Inferior parietal cortex (tissue), 1 donor: ENCODE measurements around the gene PRSS33.

ENCODE experiments used
- DNase-seq: peaks from one replicate; pipeline ENCODE4 v3.0.0-alpha.2; 2016; ENCODE audit errors: extremely low spot score

Gene PRSS33

DNA sequence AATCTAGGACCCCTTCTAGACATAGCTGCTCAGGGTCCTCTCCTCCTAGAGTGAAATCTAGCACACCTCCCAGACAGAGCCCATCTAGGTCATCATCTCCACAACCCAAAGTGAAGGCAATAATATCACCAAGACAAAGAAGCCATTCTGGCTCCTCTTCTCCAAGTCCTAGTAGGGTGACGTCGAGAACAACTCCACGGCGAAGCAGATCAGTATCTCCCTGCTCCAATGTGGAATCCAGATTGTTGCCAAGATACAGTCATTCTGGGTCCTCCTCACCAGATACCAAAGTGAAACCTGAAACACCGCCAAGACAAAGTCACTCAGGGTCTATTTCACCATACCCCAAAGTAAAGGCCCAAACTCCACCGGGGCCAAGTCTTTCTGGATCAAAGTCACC, 24.2 kb downstream of the PRSS33 start:
- DNase-seq, result no peak

GRCh38 chr16:2762711-2763110, 24.6 kb downstream of the PRSS33 start:
- no peak for DNase-seq

GRCh38 chr16:2761886-2762583, 25.3 kb downstream of the PRSS33 start:
- DNase-seq, result no peak

- DNase-seq, result no peak
Observed at GRCh38 chr16:2761472-2761871, 25.9 kb downstream of the PRSS33 start.

DNA sequence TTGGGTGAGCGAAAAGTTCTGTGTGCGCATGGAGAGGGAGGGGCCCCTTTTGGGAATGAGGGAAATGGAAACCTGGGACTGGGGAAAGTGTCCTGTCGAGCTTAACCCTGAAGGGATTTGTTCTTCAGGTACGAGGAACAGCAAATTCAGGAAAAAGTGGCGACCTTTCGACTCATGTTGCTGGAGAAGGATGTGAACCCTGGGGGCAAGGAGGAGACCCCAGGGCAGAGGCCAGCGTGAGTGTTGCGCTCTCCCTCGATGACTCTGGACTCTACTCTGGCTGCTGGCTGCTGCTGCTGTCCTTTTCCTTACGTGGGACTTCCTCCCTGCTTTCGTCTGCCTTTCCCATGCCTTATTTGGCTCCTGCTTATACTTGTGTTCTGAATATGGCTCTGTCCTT, 30.0 kb downstream of the PRSS33 start:
- DNase-seq, result no peak

DNA sequence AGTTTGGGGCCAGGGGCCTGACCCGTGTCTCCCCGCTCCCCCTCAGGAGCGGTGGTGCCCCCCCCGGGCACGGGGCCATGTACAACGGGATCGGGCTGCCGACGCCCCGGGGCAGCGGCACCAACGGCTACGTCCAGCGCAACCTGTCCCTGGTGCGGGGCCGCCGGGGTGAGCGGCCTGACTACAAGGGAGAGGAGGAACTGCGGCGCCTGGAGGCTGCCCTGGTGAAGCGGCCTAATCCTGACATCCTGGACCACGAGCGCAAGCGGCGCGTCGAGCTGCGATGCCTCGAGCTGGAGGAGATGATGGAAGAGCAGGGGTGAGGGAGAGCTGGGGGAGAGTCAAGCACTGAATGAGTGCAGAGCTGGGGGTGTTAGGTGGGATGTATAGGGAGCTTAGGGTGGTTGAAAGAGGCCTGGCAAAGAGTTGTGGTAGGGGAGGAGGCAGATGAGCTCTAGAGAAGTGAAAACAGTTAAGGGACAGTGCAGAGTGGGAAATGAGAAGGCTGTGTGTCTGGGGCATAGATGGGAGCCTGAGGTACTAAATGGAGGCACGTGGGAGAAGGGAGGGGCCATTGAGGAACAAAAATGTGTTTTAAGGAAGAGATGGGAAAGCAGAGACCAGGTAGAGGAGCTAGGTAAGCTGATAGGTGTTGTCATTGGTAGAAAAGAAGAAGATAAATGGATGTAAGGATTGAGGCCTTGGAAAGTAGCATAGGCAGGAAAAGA, 30.9 kb downstream of the PRSS33 start:
- no peak for DNase-seq

DNA sequence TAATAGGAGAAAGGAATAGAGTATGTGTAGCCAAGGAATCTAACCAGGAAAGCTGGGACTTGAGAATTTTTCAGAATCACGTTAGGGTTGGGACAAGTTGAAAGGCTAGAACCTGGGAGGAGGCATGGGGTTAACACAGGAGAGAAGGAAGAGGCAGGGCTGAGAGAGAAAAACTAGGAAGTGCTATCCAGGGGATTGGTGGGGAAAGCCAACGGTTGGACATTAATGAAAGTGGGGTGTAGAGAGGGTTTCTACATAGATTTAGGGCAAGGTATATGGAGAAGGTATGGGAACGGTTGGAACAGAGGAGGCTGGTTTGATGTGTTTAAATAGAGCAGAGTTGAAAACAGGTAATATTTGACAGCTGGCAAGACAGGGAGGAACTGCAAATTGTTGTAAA, 32.2 kb downstream of the PRSS33 start:
- DNase-seq, result no peak

- DNase-seq, result no peak
Observed at GRCh38 chr16:2753733-2754020, 33.7 kb downstream of the PRSS33 start.

DNA sequence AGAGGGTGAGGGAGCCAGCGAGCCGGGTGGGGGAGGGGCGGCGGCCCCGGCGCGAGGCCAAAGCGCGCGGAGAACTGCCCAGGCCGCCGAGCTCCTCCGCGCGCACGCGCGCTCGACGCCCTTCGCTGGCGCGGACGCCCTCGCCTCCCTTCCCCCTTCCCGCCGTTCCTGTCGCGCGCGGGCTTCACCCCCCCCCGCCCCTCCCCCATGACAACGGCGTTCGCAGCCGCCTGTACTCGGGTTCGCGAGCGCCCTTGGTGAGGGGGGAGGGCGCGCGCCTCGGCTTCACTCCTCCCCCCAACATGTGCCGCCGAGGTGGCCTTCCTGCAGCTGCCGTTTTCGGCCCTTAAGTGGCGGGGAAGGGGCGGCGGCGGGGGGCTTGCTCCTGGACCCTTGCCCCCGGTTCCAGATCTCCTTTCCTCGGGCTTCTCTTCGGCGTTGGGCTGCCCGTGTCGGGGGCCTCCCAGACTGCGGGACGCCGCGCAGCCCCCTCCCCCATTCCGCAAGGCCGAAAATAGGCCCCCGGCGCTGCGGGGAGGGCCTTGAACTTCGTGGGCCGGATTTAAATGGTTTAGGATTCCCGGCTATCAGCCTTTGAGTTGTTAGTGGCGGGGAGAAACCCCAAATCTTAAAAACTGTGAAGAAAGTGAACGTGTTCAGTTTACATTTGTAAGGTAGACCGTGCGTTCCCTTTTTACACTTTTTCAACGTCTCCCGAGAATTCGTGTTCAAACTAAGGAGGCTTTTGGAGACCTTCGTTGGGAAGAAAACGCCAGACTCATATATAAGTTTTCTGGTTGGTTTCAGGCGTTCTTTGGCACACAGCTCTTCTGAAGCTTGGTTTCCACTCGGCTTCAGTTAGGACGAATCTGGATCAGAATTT, 34.3 kb downstream of the PRSS33 start:
- DNase-seq, result peak; percentile 74

DNA sequence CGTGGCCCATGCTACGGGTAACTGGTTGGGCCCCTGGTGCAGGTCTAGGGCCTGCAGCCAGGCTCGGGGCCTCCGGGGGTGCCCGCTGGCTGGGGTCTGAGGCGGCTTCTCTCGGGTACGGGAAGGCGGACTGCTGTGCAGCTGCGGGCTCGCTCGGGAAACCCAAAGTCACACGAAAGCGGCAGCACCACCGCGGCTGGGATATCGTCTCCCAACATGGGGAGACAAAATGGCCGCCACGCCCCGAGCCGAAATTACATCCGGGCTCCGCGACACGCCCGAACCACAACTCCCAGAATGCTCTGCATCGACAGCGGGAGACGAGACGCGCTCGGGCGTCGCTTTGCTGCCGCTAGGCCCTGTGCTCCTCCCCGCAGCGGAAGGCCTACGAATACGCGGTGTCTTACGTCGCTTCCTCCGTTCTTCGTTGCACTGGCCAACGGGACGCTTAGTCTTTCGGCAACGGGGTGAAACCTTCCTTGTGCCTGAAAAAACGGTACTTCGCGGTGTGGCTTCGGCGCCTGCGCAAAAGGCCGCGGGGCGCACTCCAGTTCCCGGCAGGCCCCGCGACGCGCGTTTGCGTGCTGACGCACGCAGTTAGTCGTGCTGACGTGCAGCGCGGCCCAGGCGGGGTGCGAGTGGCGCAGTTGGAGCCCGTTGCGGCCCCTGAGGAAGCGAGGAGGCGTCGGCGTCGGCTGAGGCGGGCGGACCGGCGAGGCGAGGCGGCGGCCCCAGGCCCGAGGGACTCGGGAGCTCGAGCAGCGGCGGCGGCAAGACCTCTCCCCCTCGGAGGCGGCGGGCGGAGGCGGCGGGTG, 35.1 kb downstream of the PRSS33 start, which contains the start of gene SRRM2:
TSS of gene SRRM2 (plus strand) at position 604 of the 815 bp plus-strand sequence. CDS start 3,727 bp downstream, outside the sequence.
- peak; percentile 98 for DNase-seq

- DNase-seq, result no peak
Observed at GRCh38 chr16:2751577-2752034, 35.8 kb downstream of the PRSS33 start.

- no peak for DNase-seq
Observed at GRCh38 chr16:2749936-2750335, 37.4 kb downstream of the PRSS33 start.

DNA sequence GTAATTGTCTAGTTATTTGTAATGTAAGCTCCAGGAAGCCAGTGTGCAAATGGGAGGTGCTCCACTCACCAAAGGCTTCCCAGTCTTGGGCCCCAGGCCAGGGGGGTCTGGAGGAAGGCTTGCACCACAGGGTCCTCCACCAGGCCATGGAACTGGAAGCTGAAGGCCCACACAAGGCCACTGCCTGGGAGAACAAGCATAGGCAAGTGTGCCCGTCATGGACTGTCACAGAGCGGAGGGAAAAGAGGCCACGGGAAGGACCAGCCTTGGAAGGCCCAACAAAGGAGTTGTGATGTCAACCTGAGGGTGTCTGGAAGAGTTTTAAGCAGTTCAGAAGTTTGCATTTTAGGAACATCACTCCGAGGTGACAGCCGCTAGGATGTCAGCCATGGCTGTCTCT, 37.9 kb downstream of the PRSS33 start:
- DNase-seq, result no peak

GRCh38 chr16:2748757-2749455, 38.5 kb downstream of the PRSS33 start:
- DNase-seq, result no peak

DNA sequence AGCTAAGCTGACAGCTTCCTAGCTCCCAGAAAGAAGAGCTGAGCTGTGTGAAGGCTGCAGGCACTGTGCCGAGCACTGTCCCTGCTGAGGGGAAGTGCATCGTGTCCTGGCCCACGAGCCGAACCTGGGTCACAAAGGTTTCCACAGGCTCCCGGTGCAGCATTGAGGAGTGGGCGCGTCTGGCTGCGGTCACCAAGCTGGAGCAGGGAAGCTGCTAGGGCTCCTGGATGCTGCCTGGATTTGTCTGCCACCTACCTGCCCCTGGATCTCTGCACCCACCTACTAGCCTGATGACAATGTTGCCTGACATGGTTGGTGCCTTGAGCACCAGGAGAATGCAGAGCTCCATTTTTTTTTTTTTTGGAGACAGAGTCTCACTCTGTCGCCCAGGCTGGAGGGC, 41.4 kb downstream of the PRSS33 start:
- DNase-seq, result no peak

GRCh38 chr16:2745116-2745890, 42.1 kb downstream of the PRSS33 start:
- DNase-seq, result no peak

DNA sequence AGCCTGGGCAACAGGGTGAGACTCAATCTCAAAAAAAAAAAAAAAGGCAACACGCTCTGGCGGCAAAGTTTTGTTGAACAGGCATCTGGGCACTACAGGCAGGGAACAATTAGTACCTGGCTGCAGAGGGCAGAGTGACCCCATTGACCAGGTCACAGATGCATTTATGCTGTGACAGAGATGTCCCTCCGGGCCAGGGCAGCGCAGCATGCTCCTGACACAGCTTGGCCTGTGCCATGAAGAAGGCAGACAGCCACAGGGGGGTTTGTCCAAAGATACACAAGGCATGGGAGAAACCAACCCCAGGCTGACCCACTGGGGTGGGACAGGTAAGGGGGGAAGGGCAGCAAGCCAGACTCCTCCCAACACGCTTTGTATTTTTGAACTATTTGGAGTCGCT, 42.6 kb downstream of the PRSS33 start:
- no peak for DNase-seq

DNA sequence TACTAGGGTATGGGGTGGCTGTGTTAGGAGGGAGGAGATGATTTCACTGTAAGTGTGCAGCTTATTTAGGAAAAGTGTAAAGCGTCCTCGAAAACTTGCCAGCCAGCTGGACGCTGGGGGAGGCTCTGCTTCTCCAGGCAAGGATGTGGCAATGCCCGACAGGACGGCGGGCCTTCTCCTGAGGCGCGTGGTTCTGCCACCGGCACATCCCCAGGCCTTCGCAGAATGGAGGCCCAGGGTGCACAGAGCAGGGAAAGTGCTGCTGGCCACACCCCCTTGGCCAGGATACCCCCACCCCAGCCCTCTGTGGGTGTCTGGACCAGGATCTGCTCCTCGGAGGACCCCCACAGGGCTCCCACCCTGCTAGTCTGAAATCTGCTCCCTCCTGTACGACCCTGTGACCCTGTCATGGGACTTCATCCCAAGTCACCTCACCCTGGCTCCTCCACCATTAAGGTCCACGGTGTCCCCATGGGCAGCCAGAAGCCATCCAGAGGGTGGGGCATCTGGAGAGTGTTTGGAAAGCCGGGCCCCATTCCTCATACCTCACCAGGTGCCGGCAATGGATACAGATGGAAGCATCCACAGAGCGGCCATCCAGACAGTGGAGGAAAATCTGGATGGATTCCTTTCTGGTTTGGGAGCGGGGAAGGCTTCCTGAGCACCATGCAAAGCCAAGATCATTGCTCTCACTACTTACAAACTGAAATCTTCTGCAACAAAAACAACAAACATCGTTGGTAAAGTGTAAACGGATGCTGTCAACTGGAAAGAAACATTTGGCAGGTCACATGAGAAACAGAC, 44.2 kb downstream of the PRSS33 start:
- no peak for DNase-seq

DNA sequence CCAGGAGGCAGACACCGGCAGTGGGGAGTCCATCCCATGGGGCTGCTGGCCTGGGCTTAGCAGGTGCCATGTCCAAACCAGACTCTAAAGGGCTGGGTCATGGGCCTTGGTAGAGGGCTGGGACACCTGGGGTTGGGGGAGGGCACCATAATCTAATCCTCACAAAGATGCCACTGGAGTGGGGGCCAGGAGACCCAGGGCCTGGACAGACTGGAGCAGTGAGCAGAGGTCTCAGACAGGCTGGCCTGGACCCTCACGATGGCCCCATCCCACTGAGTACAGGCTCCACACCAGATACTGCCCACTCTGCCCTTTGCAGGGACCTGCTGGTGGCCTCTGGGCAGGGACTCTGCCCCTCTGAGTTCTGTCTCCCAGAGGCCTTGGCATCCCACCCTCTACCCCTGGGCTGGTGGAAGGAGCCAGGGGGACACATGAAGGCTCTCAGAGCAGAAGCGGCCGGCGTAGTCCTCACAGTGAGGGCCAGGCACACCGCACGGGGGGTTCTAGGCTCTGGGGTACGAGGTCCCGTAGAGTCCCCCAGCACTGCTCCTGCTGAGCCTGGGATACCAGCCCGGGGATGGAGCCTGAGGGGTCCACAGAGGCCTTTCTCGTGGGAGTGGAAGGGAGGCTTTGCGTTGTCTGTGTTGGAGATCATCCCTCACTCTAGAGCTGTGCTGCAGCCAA, 44.9 kb downstream of the PRSS33 start:
- no peak for DNase-seq
